OCI-LY3 (cell line): ENCODE data around the gene ZNF142.

Source experiments
- CTCF ChIP-seq: fragments of 200-600, 300-600 bp; sonication (generic); IDR thresholded peaks from 2 replicates; pipeline ENCODE4 v1.5.1; 2014; ENCODE audit warnings: antibody characterized with exemption, low read length, low read depth
- EZH2phosphoT487 ChIP-seq: fragments of 200-600 bp; shearing (Covaris generic); IDR thresholded peaks from 2 replicates; pipeline ENCODE4 v1.6.1; 2018; ENCODE audit warnings: antibody characterized with exemption, mixed run types, low read depth

- no peak for TF ChIP-seq CTCF
- TF ChIP-seq EZH2phosphoT487 = no peak
Observed at GRCh38 chr2:218659988-218660358, 550 bp upstream of the ZNF142 start.
